Keratinocyte (primary cell): ENCODE measurements around the gene SCTR. TPM values are rescaled to one million over a fixed set of nuclear protein-coding genes. Genes with fewer than 3 reads are reported as not detected.

Source experiments
- DNase-seq: peaks from one replicate; pipeline ENCODE4 v3.0.0-alpha.2; 2011; ENCODE audit warnings: low read depth, missing footprints, low spot score
- FAIRE-seq: peaks from 2 replicates; lab custom pipeline; 2011; peaks lifted over from hg19 to GRCh38; lab: Jason Lieb, UNC
- H2AFZ ChIP-seq: 2 replicates; pipeline ENCODE4 v1.6.0; 2012; ENCODE audit warnings: low read length, control low read depth, inconsistent platforms; ENCODE audit not compliant: control insufficient read depth
- H3K27ac ChIP-seq: 2 replicates; pipeline ENCODE4 v1.5.1; 2011; ENCODE audit warnings: low read length; ENCODE audit not compliant: control insufficient read depth, insufficient read depth
- H3K27me3 ChIP-seq: 3 replicates; pipeline ENCODE4 v1.6.0; 2011; ENCODE audit warnings: low read length; ENCODE audit not compliant: control insufficient read depth, insufficient read depth; ENCODE audit errors: extremely low read depth
- H3K36me3 ChIP-seq, 2 experiments: 2 replicates in 1 of 2; 3 replicates in 1 of 2; pipeline ENCODE4 v1.5.1; 2011; ENCODE audit warnings: low read length in 2 of 2, mild to moderate bottlenecking in 1 of 2; ENCODE audit not compliant: control insufficient read depth in 2 of 2, insufficient read depth in 2 of 2; ENCODE audit errors: extremely low read depth in 1 of 2
- H3K4me1 ChIP-seq: 3 replicates; pipeline ENCODE4 v1.5.1; 2011; ENCODE audit warnings: low read length; ENCODE audit not compliant: control insufficient read depth, insufficient read depth; ENCODE audit errors: extremely low read depth
- H3K4me2 ChIP-seq: 3 replicates; pipeline ENCODE4 v1.6.0; 2011; ENCODE audit warnings: low read depth, low read length; ENCODE audit not compliant: control insufficient read depth, insufficient read depth; ENCODE audit errors: extremely low read depth
- H3K4me3 ChIP-seq, 3 experiments: fragments of 200-600 bp in 1 of 3; sonication (generic) in 1 of 3; 2 replicates in 2 of 3; 3 replicates in 1 of 3; pipeline ENCODE4 v1.5.1; 2011 to 2016; ENCODE audit warnings: low read length in 3 of 3, mild to moderate bottlenecking in 3 of 3, control low read depth in 2 of 3, inconsistent platforms in 1 of 3, low read depth in 1 of 3, mixed read lengths in 1 of 3, mixed run types in 1 of 3, moderate library complexity in 1 of 3; ENCODE audit not compliant: control insufficient read depth in 2 of 3, insufficient read depth in 2 of 3; ENCODE audit errors: extremely low read depth in 1 of 3
- H3K79me2 ChIP-seq: 2 replicates; pipeline ENCODE4 v1.6.0; 2012; ENCODE audit warnings: low read length; ENCODE audit not compliant: control insufficient read depth, insufficient read depth
- H3K9ac ChIP-seq: 3 replicates; pipeline ENCODE4 v1.6.0; 2011; ENCODE audit warnings: low read length; ENCODE audit not compliant: control insufficient read depth, insufficient read depth; ENCODE audit errors: extremely low read depth
- H3K9me1 ChIP-seq: 3 replicates; pipeline ENCODE4 v1.6.0; 2011; ENCODE audit warnings: low read length; ENCODE audit not compliant: control insufficient read depth, insufficient read depth; ENCODE audit errors: extremely low read depth
- H3K9me3 ChIP-seq: 2 replicates; pipeline ENCODE4 v1.5.1; 2012; ENCODE audit warnings: low read depth, low read length; ENCODE audit not compliant: control insufficient read depth
- H4K20me1 ChIP-seq: 3 replicates; pipeline ENCODE4 v1.6.0; 2011; ENCODE audit warnings: low read length; ENCODE audit not compliant: control insufficient read depth, insufficient read depth; ENCODE audit errors: extremely low read depth
- EZH2 ChIP-seq: IDR thresholded peaks from one replicate; pipeline ENCODE4 v1.6.1; 2012; ENCODE audit warnings: inconsistent platforms, mild to moderate bottlenecking, low read length, moderate library complexity
- dilution Hi-C: fragments of 300-500 bp; cut with MboI; formaldehyde crosslinking; loops from one replicate; pipeline ENCODE4 v1.7.0; 2020; ENCODE audit warnings: low sequenced_read_pairs; ENCODE audit not compliant: extremely low pct_ligation_motif_present
- polyA plus RNA-seq, 5 experiments: library from polyadenylated mRNA; depleted of rRNA in 3 of 5; stranded (reverse) in 3 of 5; stranded (forward) in 1 of 5; unstranded in 1 of 5; fragments of >200 nt; gene quantifications; 1 replicate in 1 of 5; 2 replicates in 3 of 5; 3 replicates in 1 of 5; pipeline versions ENCODE4 v1.2.1 to v1.2.3, GENCODE V29; 2011 to 2012; ENCODE audit warnings: missing spikeins in 2 of 5, low read depth in 1 of 5, low replicate concordance in 1 of 5
- TF ChIP-seq, protein P1 (sequence below), 3 experiments: IDR thresholded peaks in 1 of 3; conservative IDR thresholded peaks in 1 of 3; optimal IDR thresholded peaks in 1 of 3; 2 replicates in 2 of 3; 3 replicates in 1 of 3; pipeline versions ENCODE3 to v1.5.1; 2011; ENCODE audit warnings: low read length in 3 of 3, mild to moderate bottlenecking in 3 of 3, moderate library complexity in 2 of 3, control low read depth in 1 of 3, inconsistent platforms in 1 of 3; ENCODE audit not compliant: insufficient read depth in 2 of 3; ENCODE audit errors: extremely low read depth in 1 of 3

SCTR gene
- polyA plus RNA-seq, 1 donor (not counting 4 experiments of a cell fraction or from before 2014, with no cell fraction given), result not detected

DNA sequence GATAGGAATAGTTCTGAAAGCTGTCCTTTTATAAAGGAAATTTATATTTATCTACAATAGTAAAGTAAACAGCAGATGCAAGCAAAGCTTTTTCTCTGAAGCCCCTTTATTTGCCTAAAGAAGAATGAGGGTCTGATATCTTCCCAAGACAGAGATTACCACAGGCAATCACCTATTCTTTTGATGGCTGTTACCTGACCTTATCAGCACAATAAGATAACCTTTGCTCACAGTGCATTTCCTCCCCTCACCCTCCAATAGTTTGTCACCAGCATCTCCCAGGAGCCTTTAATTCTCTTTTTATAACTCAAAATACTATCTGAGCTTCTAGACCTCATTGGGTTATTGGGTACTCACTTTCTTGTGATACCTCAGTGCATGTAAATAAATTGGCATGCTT, 13.5 kb upstream of the SCTR start:
- Histone ChIP-seq H3K9ac (no peak overlapping the region), H2AFZ (no peak overlapping the region), H4K20me1 (no peaks in the 10 kb centered on the region), H3K79me2 (no peaks in the 10 kb centered on the region), H3K9me1 (no peaks in the 10 kb centered on the region), H3K4me3 (no peak overlapping the region), H3K27me3 (peaks cover 16% of the 10 kb centered on the region), H3K4me1 (no peaks in the 10 kb centered on the region), H3K9me3 (peaks cover 1% of the 10 kb centered on the region), H3K36me3 (no peaks in the 10 kb centered on the region), H3K27ac (no peak overlapping the region), H3K4me2 (no peak overlapping the region)
- no peak for FAIRE-seq
- dilution Hi-C loops, result no loop called here
- no peak for DNase-seq
- TF ChIP-seq, protein P1, sequence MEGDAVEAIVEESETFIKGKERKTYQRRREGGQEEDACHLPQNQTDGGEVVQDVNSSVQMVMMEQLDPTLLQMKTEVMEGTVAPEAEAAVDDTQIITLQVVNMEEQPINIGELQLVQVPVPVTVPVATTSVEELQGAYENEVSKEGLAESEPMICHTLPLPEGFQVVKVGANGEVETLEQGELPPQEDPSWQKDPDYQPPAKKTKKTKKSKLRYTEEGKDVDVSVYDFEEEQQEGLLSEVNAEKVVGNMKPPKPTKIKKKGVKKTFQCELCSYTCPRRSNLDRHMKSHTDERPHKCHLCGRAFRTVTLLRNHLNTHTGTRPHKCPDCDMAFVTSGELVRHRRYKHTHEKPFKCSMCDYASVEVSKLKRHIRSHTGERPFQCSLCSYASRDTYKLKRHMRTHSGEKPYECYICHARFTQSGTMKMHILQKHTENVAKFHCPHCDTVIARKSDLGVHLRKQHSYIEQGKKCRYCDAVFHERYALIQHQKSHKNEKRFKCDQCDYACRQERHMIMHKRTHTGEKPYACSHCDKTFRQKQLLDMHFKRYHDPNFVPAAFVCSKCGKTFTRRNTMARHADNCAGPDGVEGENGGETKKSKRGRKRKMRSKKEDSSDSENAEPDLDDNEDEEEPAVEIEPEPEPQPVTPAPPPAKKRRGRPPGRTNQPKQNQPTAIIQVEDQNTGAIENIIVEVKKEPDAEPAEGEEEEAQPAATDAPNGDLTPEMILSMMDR (optimal IDR thresholded peaks at IDR 0.05 in 1 of 3, IDR thresholded peaks at IDR 0.05 in 1 of 3, conservative IDR thresholded peaks at IDR 0.05 in 1 of 3; ENCODE audit: extremely low read depth in 1 of 3, insufficient read depth in 2 of 3, low read length in 3 of 3), result no peak
- no peak for TF ChIP-seq EZH2

DNA sequence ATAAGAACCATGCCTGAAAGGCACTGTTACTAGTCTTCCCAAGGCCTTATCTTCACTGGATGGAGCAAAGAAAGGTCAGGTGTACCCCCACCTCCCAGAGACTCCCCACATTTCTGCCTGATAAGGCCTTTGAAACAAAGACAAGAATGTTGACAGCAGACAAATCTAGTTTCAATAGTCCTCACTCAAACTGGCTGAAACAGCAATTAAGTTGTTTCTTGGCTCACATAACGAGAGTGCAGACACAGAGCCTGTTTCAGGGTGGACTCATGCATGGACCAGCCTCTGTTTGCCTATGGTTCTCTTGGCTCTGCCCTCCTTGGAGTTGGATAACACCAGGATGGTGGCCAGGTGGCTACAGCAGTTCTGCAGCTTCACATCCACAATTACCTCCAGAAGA, 12.4 kb upstream of the SCTR start:
- H3K79me2 ChIP-seq, result no peaks in the 10 kb centered on the region
- H2AFZ ChIP-seq, result no peak overlapping the region
- peaks cover 15% of the 10 kb centered on the region for H3K27me3 ChIP-seq
- H4K20me1 ChIP-seq, result no peaks in the 10 kb centered on the region
- peaks cover 1% of the 10 kb centered on the region for H3K9me3 ChIP-seq
- no peaks in the 10 kb centered on the region for H3K9me1 ChIP-seq
- no peak overlapping the region for H3K27ac ChIP-seq
- no peaks in the 10 kb centered on the region for H3K36me3 ChIP-seq
- TF ChIP-seq EZH2, result no peak
- TF ChIP-seq, protein P1 (optimal IDR thresholded peaks at IDR 0.05 in 1 of 3, IDR thresholded peaks at IDR 0.05 in 1 of 3, conservative IDR thresholded peaks at IDR 0.05 in 1 of 3; ENCODE audit: extremely low read depth in 1 of 3, insufficient read depth in 2 of 3, low read length in 3 of 3), result no peak
- dilution Hi-C loops, result no loop called here
- no peaks in the 10 kb centered on the region for H3K4me1 ChIP-seq
- no peak overlapping the region for H3K4me2 ChIP-seq
- no peak overlapping the region for H3K9ac ChIP-seq
- H3K4me3 ChIP-seq, result no peak overlapping the region
- no peak for FAIRE-seq
- DNase-seq, result no peak
